Esophagus muscularis mucosa (tissue), 4 donors: ENCODE results near the gene VMP1.

Source experiments
- CTCF ChIP-seq, 3 experiments: fragments of 200-600 bp in 2 of 3; fragments of 450-650 bp in 1 of 3; sonication (generic) in 2 of 3; IDR thresholded peaks; one replicate each; pipeline ENCODE4 v1.5.1; 2017 to 2019; ENCODE audit warnings: antibody characterized with exemption in 3 of 3, mild to moderate bottlenecking in 2 of 3, moderate library complexity in 1 of 3
- EP300 ChIP-seq: sonication (generic); formaldehyde crosslinking; IDR thresholded peaks from one replicate; pipeline ENCODE4 v1.6.1; 2017; ENCODE audit warnings: antibody characterized with exemption
- POLR2A ChIP-seq: fragments of 450-650 bp; IDR thresholded peaks from one replicate; pipeline ENCODE4 v1.6.1; 2017; ENCODE audit warnings: antibody characterized with exemption, moderate library complexity, mild to moderate bottlenecking, low read depth
- POLR2AphosphoS5 ChIP-seq, 2 donors: sonication (generic); formaldehyde crosslinking; IDR thresholded peaks; one replicate each; pipeline ENCODE4 v1.6.1; 2017; ENCODE audit warnings: antibody characterized with exemption in 2 of 2

- TF ChIP-seq EP300 (no peak), CTCF (IDR thresholded peaks at IDR 0.05) (no peak), POLR2AphosphoS5 (IDR thresholded peaks at IDR 0.05) (no peak), POLR2A (no peak)
These were observed 20.5 kb downstream of the VMP1 start for GRCh38 chr17:59727817-59728533.
